Colonic mucosa (tissue), 4 donors: Measurements from ENCODE around the gene GPX4. TPM values are rescaled to one million over a fixed set of nuclear protein-coding genes. Genes with fewer than 3 reads are reported as not detected.
"Not testable (repeated sequence)": the region's sequence is repeated elsewhere in the genome, so short reads cannot be mapped to it uniquely, and the experiment has no call there.

Experiments
- DNase-seq: peaks from one replicate; pipeline ENCODE4 v3.0.0-alpha.2; 2020
- H3K27ac ChIP-seq: fragments of 200-600 bp; one replicate; pipeline ENCODE4 v1.8.0; 2021
- H3K27me3 ChIP-seq: fragments of 200-600 bp; one replicate; pipeline ENCODE4 v1.8.0; 2021
- H3K36me3 ChIP-seq: fragments of 200-600 bp; one replicate; pipeline ENCODE4 v1.8.0; 2021
- H3K4me1 ChIP-seq: fragments of 200-600 bp; one replicate; pipeline ENCODE4 v1.8.0; 2021; ENCODE audit warnings: mild to moderate bottlenecking
- H3K4me3 ChIP-seq: fragments of 200-600 bp; one replicate; pipeline ENCODE4 v1.8.0; 2021
- H3K9ac ChIP-seq, 2 donors: one replicate each; pipeline ENCODE4 v1.7.0; 2013; ENCODE audit warnings: control low read depth in 2 of 2, low read depth in 2 of 2, low read length in 2 of 2
- H3K9me3 ChIP-seq: fragments of 200-600 bp; one replicate; pipeline ENCODE4 v1.8.0; 2021
- CTCF ChIP-seq: fragments of 200-600 bp; IDR thresholded peaks from one replicate; pipeline ENCODE4 v1.8.0; 2022; ENCODE audit warnings: antibody characterized with exemption, mild to moderate bottlenecking
- intact Hi-C: fragments of 100-400 bp; cut with DNase I; formaldehyde crosslinking; loops from one replicate; pipeline ENCODE4 v1.14.1; 2022
- total RNA-seq, 2 donors: library from RNA; stranded (reverse); fragmentation: NEBNext Ultra II Directional in 1 of 2; extraction: Animal tissue kit (Norgen Biotek cat#: 25700) in 1 of 2; gene quantifications; one replicate each; pipeline ENCODE4 v1.2.1, GENCODE V29; 2021
- donor health status: healthy.
- donor health status: DM: no; HTN: no; CAD: no.
- donor health status: DM: no; HTN: no; CAD: no.

Gene GPX4
- total RNA-seq, 2 donors from 2014 or later = 187 to 189 TPM

- Histone ChIP-seq H3K9ac (peak overlapping the region; percentile 24 to 32), H3K9me3 (no peaks in the 10 kb centered on the region), H3K4me3 (no peak overlapping the region), H3K36me3 (peaks cover 33% of the 10 kb centered on the region), H3K27me3 (no peaks in the 10 kb centered on the region), H3K4me1 (peaks cover 19% of the 10 kb centered on the region), H3K27ac (peak overlapping the region; percentile 52)
- DNase-seq = peak; percentile 93
- no peak for TF ChIP-seq CTCF
- intact Hi-C loops = loop anchor here (5.0 kb wide), 1 partner anchor 80 kb away; no protein-coding TSS in a partner anchor
Measured at GRCh38 chr19:1112268-1113029, 8.7 kb downstream of the GPX4 start.

- peak; percentile 99 for DNase-seq
- no peaks in the 10 kb centered on the region for H3K27me3 ChIP-seq
- H3K9ac ChIP-seq = peak overlapping the region; percentile 68 to 69
- H3K4me1 ChIP-seq = peaks cover 17% of the 10 kb centered on the region
- no peaks in the 10 kb centered on the region for H3K9me3 ChIP-seq
- peaks cover 35% of the 10 kb centered on the region for H3K36me3 ChIP-seq
- TF ChIP-seq CTCF = peak; percentile 87
- no peak overlapping the region for H3K4me3 ChIP-seq
- intact Hi-C loops = loop anchor here (5.0 kb wide), 1 partner anchor 79 kb away; no protein-coding TSS in a partner anchor
- H3K27ac ChIP-seq = peak overlapping the region; percentile 76
Measured at GRCh38 chr19:1113030-1113985, 9.5 kb downstream of the GPX4 start.

GRCh38 chr19:1113986-1114483 is 10.2 kb downstream of the GPX4 start:
- intact Hi-C loops = loop anchor here (5.0 kb wide), 1 partner anchor 78 kb away; no protein-coding TSS in a partner anchor
- H3K9me3 ChIP-seq = no peaks in the 10 kb centered on the region
- TF ChIP-seq CTCF = no peak
- peaks cover 17% of the 10 kb centered on the region for H3K4me1 ChIP-seq
- peak overlapping the region; percentile 76 for H3K27ac ChIP-seq
- H3K9ac ChIP-seq = peak overlapping the region; percentile 68 to 69
- no peak overlapping the region for H3K4me3 ChIP-seq
- DNase-seq = no peak
- H3K36me3 ChIP-seq = peaks cover 37% of the 10 kb centered on the region
- no peaks in the 10 kb centered on the region for H3K27me3 ChIP-seq

- H3K27ac ChIP-seq, H3K9ac ChIP-seq, H3K27me3 ChIP-seq, DNase-seq, H3K9me3 ChIP-seq, H3K4me3 ChIP-seq: not testable (repeated sequence)
- peaks cover 17% of the 10 kb centered on the region for H3K4me1 ChIP-seq
- intact Hi-C loops = loop anchor here (5.0 kb wide), 1 partner anchor 78 kb away; no protein-coding TSS in a partner anchor
- H3K36me3 ChIP-seq = peaks cover 42% of the 10 kb centered on the region
Measured at GRCh38 chr19:1114728-1115127, 10.9 kb downstream of the GPX4 start.

GRCh38 chr19:1115646-1116420 is 12.0 kb downstream of the GPX4 start:
- Histone ChIP-seq H3K4me1 (peaks cover 17% of the 10 kb centered on the region), H3K27ac (no peak overlapping the region), H3K4me3 (no peak overlapping the region), H3K36me3 (peaks cover 49% of the 10 kb centered on the region), H3K27me3 (no peaks in the 10 kb centered on the region), H3K9ac (no peak overlapping the region), H3K9me3 (no peaks in the 10 kb centered on the region)
- TF ChIP-seq CTCF = no peak
- intact Hi-C loops = no loop called here
- DNase-seq = no peak
